ENCODE measurements around the gene COPG1.
"Not testable (repeated sequence)": the region's sequence is repeated elsewhere in the genome, so short reads cannot be mapped to it uniquely, and the experiment has no call there.

COPG1 gene

DNA sequence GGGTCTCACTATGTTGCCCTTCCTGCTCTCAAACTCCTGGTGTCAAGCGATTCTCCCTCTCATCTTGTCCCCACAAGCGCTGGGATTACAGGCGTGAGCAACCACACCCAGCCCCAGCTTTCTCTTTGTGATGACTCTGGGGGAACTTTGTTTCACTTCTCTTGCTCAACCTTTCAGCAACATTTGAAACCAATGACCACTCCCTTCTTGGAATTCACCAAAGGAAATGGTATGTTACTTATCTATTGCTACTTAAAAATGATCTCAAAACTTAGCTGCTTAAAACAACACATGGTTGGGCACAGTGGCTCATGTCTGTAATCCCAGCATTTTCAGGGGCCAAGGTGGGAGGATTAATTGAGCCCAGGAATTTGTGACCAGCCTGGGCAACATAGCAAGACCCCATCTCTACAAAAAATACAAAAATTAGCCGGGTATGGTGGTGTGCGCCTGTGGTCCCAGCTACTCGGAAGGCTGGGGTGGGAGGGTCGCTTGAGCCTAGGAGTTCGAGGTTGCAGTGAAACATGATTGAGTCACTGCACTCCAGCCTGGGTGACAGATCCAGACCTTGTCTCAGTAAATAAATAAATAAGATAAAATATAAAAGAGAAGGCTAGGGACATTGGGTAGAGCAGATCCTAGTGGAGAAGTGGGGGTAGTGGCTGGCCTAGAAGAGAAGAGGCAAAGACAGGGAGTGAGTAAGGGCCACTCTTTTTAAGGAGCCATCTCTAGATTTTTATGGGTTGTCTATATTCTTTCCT is 10.3 kb upstream of the COPG1 start:
- DNase-seq = no peak

DNA sequence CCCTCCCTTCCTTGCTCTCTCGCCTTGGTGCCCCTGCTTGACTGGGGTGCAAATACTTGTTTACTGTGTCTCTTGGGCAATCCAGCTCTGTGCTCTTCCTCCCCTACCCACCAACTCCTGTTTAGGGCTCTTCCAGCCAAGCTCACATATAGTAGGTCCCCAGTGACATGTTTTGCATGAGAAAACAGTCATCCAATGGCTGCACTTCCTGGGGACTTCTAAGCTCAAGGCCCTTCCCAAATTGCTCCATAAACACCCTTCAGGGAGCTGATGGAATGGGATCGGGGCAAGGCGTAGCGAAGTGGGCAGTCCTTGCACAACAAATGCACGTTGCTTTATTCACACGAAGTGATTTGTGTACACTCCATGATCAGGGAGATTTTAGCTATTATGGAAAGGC is 9.4 kb upstream of the COPG1 start:
- no peak for DNase-seq

- DNase-seq = peak in 5 of 56 donors; percentile 2 to 43 (median 17)
Observed at GRCh38 chr3:129240436-129240835, 9.0 kb upstream of the COPG1 start.

GRCh38 chr3:129245141-129245540 is 4.3 kb upstream of the COPG1 start:
- DNase-seq = no peak

GRCh38 chr3:129245641-129246306 is 3.6 kb upstream of the COPG1 start:
- peak in 50 of 56 donors; percentile 1 to 82 (median 50) for DNase-seq

DNA sequence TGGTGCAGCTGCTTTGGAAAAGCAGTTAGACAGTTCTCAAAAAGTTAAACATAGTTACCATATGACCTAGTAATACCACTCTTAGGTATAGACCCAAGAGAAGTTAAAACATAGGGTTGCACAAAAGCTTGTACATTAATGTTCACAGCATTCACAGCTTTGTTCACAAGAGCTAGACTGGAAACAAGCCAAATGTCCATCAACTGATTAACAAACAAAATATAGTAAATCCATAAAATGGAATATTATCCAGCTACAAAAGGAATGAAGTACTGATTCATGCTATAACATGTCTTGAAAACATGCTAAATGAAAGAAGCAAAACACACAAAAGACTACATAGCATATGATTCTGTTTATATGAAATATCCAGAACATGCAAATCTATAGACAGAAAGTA is 2.8 kb upstream of the COPG1 start:
- DNase-seq = no peak

DNA sequence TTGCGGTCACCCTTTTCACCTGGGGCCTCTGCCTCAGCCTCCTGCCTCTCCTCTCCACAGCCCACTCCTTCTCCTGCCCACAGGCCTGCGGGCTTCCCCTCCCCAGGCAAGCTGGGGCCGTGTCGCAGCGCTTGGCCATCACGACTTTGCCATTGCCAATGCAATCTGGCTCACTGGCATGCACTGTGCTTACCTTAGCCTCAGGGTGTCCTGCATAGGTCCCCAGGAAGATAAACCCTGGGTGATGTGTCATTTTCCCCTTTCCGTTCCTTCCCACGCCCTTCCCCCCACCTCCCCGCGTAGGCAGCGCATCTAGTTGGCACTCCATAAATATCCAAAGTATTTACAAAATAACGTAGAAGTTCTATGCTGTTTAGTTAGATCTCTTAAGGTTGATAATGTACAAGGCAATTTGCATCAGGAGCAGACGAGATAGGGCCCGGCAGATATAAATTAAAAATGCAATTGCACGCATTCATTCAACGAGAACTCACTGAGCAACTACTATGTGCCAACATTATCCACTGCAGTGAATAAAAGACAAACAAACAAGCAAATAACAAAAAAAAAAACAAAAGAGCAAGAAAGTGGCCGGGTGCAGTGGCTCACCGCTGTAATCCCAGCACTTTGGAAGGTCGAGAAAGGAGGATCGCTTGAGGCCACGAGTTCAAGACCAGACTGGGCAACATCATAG is 973 bp upstream of the COPG1 start:
- DNase-seq = no peak

DNA sequence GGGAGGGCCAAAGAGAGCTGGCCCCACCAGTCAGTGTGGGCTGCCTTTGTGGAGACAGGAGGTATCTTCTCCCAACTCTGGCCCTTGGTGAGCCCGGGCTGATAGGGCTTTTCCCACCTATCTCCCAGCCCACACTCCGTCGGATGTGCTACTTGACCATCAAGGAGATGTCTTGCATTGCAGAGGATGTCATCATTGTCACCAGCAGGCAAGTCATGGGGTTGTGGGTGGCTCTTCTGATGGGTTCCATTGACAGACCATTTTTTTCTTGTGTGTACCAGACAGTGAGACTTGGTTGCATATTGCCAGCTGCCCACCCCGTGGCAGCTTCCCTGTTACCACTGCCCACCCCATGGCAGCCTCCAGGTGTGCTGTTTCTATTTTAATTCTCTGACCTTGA is 3.3 kb downstream of the COPG1 start:
- no peak for DNase-seq

- no peak for DNase-seq
Observed at GRCh38 chr3:129254536-129255230, 5.3 kb downstream of the COPG1 start.

- DNase-seq = no peak
Observed at GRCh38 chr3:129256270-129256669, 6.9 kb downstream of the COPG1 start.

DNA sequence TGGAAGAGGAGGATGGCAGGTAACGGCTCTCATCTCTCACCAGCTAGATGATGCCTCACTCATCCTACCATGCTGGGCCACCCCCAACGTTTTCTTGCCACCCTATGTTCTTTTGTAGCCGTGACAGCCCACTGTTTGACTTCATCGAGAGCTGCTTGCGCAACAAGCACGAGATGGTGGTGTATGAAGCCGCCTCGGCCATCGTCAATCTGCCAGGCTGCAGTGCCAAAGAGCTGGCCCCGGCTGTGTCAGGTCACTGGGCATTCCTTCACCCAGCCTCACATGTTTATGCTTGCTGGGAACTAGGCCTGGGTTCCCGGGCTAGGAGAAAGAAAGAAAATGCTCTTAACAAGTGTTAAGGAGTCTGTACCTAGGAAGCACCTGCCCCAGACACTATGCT is 8.2 kb downstream of the COPG1 start:
- DNase-seq = no peak

DNA sequence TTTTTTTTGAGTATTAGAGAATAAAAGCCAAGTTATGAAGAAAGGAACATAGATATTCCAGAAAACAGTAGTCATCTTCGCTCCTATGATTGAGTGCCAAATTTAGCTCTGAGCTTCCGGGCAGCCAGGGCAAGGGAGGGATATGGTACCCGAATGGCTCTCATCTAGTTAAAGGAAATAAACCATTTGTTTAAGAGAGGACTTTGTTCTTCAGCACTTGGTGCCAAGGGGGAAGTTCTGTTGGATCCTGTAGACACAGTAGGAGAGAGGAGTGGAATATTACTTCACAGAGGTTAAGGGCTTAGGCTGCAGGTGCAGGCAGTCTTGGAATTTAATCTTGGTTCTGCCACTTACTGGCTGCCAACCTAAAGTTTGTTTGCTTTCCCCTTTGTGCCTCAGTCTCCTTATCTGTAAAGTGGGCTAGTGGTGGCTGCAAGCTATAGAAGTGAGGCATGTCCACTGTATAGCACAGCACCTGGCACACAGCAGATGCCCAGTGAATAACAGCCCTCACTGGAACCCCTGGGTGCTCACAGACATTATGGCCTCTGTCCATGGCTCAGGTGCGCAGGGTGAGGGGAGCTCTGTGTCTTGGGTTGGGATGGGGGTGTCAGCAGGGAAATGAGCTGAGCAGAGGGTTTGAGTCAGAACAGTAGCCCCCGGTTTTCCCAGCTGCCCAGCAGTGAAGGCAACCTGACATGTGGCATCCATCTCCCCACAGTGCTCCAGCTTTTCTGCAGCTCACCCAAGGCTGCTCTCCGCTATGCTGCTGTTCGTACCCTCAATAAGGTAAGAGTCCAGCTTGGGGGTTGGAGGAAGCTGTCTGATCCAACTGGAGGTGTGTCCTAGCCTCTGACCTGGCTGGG is 10.4 kb downstream of the COPG1 start:
- DNase-seq = no peak

- no peak for DNase-seq
Observed at GRCh38 chr3:129260606-129261005, 11.2 kb downstream of the COPG1 start.

- DNase-seq = no peak
Observed at GRCh38 chr3:129261894-129262293, 12.5 kb downstream of the COPG1 start.

- peak in 5 of 56 donors; percentile 11 to 30 (median 18) for DNase-seq
Observed at GRCh38 chr3:129263161-129263910, 13.9 kb downstream of the COPG1 start.

DNA sequence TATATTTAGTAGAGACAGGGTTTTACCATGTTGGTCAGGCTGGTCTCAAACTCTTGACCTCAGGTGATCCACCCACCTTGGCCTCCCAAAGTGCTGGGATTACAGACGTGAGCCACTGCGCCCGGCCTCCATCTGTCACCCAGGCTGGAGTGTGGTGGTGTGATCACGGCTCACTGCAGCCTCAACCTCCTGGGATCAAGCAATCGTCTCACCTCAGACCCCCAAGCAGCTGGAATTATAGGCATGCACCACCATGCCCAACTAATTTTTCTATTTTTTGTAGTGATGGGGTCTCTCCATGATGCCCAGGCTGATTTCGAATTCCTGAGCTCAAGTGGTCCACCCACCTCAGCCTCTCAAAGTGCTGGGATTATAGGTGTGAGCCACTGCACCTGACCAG is 15.6 kb downstream of the COPG1 start:
- not testable (repeated sequence) for DNase-seq

DNA sequence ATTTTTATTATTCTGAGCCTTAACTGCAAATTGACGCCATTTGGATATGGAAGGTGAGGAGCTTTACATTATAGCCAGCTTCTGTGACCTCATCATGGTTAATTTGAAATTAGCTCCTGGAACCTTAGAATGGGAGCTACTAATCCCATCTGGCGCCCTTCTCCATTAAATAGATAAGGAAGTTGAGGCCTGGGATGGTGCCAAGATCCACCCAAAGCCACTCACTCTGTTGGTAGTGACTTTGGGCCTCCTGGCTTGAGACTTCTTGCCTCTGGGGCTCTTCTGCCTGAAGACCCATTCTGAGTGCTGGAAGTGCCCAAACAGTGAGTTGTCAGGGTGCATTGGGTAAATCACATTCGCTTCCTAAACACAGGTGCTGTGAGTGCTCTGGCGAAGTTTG is 17.2 kb downstream of the COPG1 start:
- no peak for DNase-seq

- DNase-seq = no peak
Observed at GRCh38 chr3:129268396-129268795, 19.0 kb downstream of the COPG1 start.

GRCh38 chr3:129271674-129272073 is 22.3 kb downstream of the COPG1 start:
- no peak for DNase-seq

DNA sequence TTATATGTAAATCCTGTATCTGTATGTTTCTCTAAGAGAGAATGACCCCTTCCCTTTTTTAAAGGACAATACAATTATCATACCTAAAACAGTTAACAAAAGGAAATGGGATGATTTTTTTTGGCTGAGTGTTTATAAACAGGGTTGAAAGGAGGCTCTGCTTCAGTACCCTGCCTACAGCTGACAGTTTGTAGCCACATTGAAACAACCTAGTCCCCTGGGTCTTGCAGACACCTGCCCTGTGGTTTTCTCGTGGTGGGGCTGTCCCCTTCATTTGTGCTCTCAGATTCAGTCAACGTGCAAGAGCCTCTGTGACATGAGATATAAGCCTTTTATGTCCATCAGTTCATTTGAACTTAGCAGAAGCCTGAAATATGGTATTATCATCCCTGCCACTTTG is 27.0 kb downstream of the COPG1 start:
- DNase-seq = no peak

All from nucleus accumbens (tissue), 56 donors.